A673 (cell line): ENCODE results near the gene ITGA1. TPM values are rescaled to one million over a fixed set of nuclear protein-coding genes. Genes with fewer than 3 reads are reported as not detected.

Source experiments
- BruUV-seq: library from RNA; stranded (reverse); fragments of 400-500 nt; replicated peaks from 2 replicates; lab custom pipeline; 2021; lab: Mats Ljungman, UMichigan
- CTCF ChIA-PET: fragments of 300-600 bp; sonication (Branson Sonifier 250); formaldehyde crosslinking; loops from one replicate; lab custom pipeline; 2022; ENCODE audit warnings: antibody characterized with exemption; lab: Charles Lee
- POLR2A ChIA-PET: fragments of 300-600 bp; sonication (Branson Sonifier 250); formaldehyde crosslinking; loops from one replicate; lab custom pipeline; 2022; ENCODE audit warnings: antibody characterized with exemption; ENCODE audit not compliant: low non-redundant PET; lab: Charles Lee
- DNase-seq: peaks from one replicate; pipeline ENCODE4 v3.0.0-alpha.2; 2015; ENCODE audit warnings: low spot score
- H3K27ac ChIP-seq: fragments of 200-600 bp; sonication (generic); 2 replicates; pipeline ENCODE4 v1.5.1; 2016; ENCODE audit warnings: mixed run types, low read depth, mild to moderate bottlenecking, mixed read lengths, antibody characterized with exemption, low read length; ENCODE audit not compliant: poor library complexity, severe bottlenecking
- H3K27me3 ChIP-seq: fragments of 200-600 bp; sonication (generic); replicated peaks from 2 replicates; pipeline ENCODE4 v1.6.1; 2017; ENCODE audit warnings: mixed run types, low read depth, mild to moderate bottlenecking, mixed read lengths, antibody characterized with exemption, low read length; ENCODE audit not compliant: insufficient read depth, poor library complexity
- H3K36me3 ChIP-seq: fragments of 200-600 bp; sonication (generic); 2 replicates; pipeline ENCODE4 v1.6.1; 2016; ENCODE audit warnings: mixed run types, mild to moderate bottlenecking, mixed read lengths, antibody characterized with exemption, low read length; ENCODE audit not compliant: insufficient read depth, poor library complexity, severe bottlenecking
- H3K4me1 ChIP-seq: fragments of 200-600 bp; sonication (generic); 2 replicates; pipeline ENCODE4 v1.6.1; 2017; ENCODE audit warnings: mixed run types, mild to moderate bottlenecking, mixed read lengths, antibody characterized with exemption, low read length; ENCODE audit not compliant: insufficient read depth, poor library complexity, severe bottlenecking
- H3K4me3 ChIP-seq: fragments of 200-600 bp; sonication (generic); 2 replicates; pipeline ENCODE4 v1.5.1; 2016; ENCODE audit warnings: low read depth, mixed run types, mild to moderate bottlenecking, mixed read lengths, low read length; ENCODE audit not compliant: poor library complexity, severe bottlenecking
- H3K9me3 ChIP-seq: fragments of 200-600 bp; sonication (generic); 2 replicates; pipeline ENCODE4 v1.6.1; 2016; ENCODE audit warnings: mixed run types, low read depth, mild to moderate bottlenecking, mixed read lengths, antibody characterized with exemption, low read length; ENCODE audit not compliant: poor library complexity, severe bottlenecking
- EZH2 ChIP-seq: fragments of 200-600 bp; sonication (generic); IDR thresholded peaks from 2 replicates; pipeline ENCODE4 v1.6.1; 2017; ENCODE audit warnings: borderline replicate concordance, low read depth, mild to moderate bottlenecking, mixed read lengths, antibody characterized with exemption, low read length; ENCODE audit not compliant: poor library complexity, severe bottlenecking
- intact Hi-C: fragments of 100-400 bp; cut with micrococcal nuclease; formaldehyde crosslinking; loops from one replicate; pipeline ENCODE4 v1.10.0; 2022; ENCODE audit not compliant: unreplicated experiment
- total RNA-seq: library from RNA; stranded (reverse); gene quantifications from 2 replicates; pipeline ENCODE4 v1.2.3, GENCODE V29; 2021
- TF ChIP-seq, protein P1 (sequence below): fragments of 300-800, 200-600 bp; sonication (generic); conservative IDR thresholded peaks from 2 replicates; pipeline ENCODE4 v1.5.1; 2017; ENCODE audit warnings: low read depth, mild to moderate bottlenecking, antibody characterized with exemption, low read length, moderate library complexity, mixed read lengths

The ITGA1 gene
- total RNA-seq, 1 experiment from 2014 or later, result 8.1 TPM

DNA sequence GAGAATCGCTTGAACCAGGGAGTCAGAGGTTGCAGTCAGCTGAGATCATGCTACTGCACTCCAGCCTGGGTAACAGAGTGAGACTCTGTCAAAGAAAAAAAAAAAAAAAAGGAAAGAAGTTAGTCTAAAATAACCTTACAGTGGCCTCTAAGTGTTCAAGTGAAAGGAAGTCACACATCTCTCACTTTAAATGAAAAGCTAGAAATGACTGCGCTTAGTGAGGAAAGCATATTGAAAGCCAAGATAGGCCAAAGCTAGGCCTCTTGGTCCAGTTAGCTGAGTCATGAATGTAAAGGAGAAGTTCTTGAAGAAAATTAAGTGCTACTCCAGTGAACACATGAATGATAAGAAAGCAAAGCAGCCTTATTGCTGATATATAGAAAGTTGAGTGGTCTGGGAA lies 38.1 kb downstream of the ITGA1 start:
- no peak for DNase-seq
- CTCF ChIA-PET, result no interaction called here
- POLR2A ChIA-PET, result interaction anchor here (0.8 kb wide), 1 partner anchor 55 kb away, joined by 5 read pairs; no protein-coding TSS in a partner anchor
- Histone ChIP-seq H3K4me1 (peaks cover 13% of the 10 kb centered on the region), H3K27me3 (no peaks in the 10 kb centered on the region), H3K27ac (no peak overlapping the region), H3K36me3 (no peaks in the 10 kb centered on the region), H3K4me3 (no peak overlapping the region), H3K9me3 (no peaks in the 10 kb centered on the region)
- intact Hi-C loops, result no loop called here
- no peak for TF ChIP-seq EZH2
- TF ChIP-seq, protein P1, sequence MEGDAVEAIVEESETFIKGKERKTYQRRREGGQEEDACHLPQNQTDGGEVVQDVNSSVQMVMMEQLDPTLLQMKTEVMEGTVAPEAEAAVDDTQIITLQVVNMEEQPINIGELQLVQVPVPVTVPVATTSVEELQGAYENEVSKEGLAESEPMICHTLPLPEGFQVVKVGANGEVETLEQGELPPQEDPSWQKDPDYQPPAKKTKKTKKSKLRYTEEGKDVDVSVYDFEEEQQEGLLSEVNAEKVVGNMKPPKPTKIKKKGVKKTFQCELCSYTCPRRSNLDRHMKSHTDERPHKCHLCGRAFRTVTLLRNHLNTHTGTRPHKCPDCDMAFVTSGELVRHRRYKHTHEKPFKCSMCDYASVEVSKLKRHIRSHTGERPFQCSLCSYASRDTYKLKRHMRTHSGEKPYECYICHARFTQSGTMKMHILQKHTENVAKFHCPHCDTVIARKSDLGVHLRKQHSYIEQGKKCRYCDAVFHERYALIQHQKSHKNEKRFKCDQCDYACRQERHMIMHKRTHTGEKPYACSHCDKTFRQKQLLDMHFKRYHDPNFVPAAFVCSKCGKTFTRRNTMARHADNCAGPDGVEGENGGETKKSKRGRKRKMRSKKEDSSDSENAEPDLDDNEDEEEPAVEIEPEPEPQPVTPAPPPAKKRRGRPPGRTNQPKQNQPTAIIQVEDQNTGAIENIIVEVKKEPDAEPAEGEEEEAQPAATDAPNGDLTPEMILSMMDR, result no peak
- no TSS peak for BruUV-seq

DNA sequence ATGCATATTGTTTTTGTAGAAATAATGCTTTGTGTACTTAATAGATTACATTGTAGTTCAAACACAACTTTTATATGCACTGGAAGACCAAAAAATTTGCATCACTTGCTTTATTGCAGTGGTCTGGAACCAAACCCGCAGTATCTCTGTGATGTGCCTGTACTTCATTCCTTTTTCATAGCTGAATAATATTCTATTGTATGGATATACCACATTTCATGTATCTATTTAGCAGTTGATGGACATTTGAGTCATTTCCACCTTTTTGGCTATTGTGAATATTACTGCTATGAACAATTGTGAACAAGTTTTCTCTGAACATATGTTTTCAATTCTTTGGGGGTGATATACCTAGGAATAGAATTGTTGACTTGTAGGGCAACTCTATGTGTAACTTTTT lies 40.1 kb downstream of the ITGA1 start:
- ChIA-PET POLR2A (no interaction called here), CTCF (no interaction called here)
- H3K4me3 ChIP-seq, result no peak overlapping the region
- H3K27me3 ChIP-seq, result no peaks in the 10 kb centered on the region
- TF ChIP-seq, protein P1, result no peak
- no peak for TF ChIP-seq EZH2
- no peak overlapping the region for H3K27ac ChIP-seq
- H3K36me3 ChIP-seq, result no peaks in the 10 kb centered on the region
- no peaks in the 10 kb centered on the region for H3K9me3 ChIP-seq
- DNase-seq, result no peak
- no TSS peak for BruUV-seq
- intact Hi-C loops, result no loop called here
- peaks cover 2% of the 10 kb centered on the region for H3K4me1 ChIP-seq

DNA sequence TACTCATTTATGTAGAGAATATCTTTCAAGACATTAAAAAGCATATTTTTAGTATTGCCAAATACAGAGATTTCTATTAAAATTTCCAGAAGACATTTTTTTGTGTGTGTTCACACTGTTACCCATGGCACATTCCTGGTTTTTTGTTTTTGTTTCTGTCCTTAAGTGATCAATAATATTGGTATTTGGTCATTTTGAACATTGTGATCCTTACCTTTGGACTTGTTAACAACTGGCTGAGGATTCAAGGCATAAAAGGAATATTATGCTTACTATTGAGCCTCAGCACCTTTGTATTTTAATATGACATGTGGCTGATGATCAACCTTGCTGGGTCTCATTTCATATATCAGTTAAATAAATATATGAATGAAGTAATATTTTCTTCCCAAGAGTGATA lies 41.9 kb downstream of the ITGA1 start:
- DNase-seq, result no peak
- intact Hi-C loops, result no loop called here
- POLR2A ChIA-PET, result no interaction called here
- Histone ChIP-seq H3K4me3 (no peak overlapping the region), H3K4me1 (no peaks in the 10 kb centered on the region), H3K27ac (no peak overlapping the region), H3K9me3 (no peaks in the 10 kb centered on the region), H3K36me3 (no peaks in the 10 kb centered on the region), H3K27me3 (no peaks in the 10 kb centered on the region)
- BruUV-seq, result no TSS peak
- TF ChIP-seq, protein P1, result no peak
- TF ChIP-seq EZH2, result no peak
- CTCF ChIA-PET, result no interaction called here
